ENCODE data around the gene ZBTB26.

DNA sequence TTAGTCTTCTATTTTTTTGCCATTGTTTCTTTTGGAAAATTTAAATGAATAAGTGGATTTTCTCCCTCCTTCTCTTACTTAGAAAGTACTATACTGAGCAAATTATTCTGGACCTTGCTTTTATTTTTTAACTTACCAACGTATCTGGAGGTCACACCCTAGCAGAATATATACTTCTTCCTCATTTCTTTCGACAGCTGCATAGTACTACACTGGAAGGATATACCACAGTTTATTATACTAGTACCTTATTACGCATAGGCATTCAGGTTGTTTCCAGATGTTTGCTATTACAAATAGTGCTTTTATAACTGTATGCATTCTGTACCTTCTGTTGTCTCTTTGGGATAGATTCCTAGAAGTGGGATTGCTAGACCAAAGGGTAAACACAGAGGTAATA, 42.8 kb downstream of the ZBTB26 start:
- TF ChIP-seq, protein P1, sequence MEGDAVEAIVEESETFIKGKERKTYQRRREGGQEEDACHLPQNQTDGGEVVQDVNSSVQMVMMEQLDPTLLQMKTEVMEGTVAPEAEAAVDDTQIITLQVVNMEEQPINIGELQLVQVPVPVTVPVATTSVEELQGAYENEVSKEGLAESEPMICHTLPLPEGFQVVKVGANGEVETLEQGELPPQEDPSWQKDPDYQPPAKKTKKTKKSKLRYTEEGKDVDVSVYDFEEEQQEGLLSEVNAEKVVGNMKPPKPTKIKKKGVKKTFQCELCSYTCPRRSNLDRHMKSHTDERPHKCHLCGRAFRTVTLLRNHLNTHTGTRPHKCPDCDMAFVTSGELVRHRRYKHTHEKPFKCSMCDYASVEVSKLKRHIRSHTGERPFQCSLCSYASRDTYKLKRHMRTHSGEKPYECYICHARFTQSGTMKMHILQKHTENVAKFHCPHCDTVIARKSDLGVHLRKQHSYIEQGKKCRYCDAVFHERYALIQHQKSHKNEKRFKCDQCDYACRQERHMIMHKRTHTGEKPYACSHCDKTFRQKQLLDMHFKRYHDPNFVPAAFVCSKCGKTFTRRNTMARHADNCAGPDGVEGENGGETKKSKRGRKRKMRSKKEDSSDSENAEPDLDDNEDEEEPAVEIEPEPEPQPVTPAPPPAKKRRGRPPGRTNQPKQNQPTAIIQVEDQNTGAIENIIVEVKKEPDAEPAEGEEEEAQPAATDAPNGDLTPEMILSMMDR (IDR thresholded peaks at IDR 0.05) = no peak
- TF ChIP-seq POLR2A (IDR thresholded peaks at IDR 0.05) = no peak

All from Peyer's patch (tissue), 4 donors.